OCI-LY3 (cell line): Measurements from ENCODE around the gene AFMID.

ENCODE experiments used
- H2AFZ ChIP-seq: fragments of 200-600, 300-600 bp; shearing (Covaris generic); 2 replicates; pipeline ENCODE4 v1.6.0; 2014; ENCODE audit warnings: antibody characterized with exemption, low read depth, low read length
- H3K27ac ChIP-seq: fragments of 200-600, 300-600 bp; sonication (generic); 2 replicates; pipeline ENCODE4 v1.5.1; 2014; ENCODE audit warnings: mild to moderate bottlenecking, low read length, moderate library complexity, mixed read lengths
- H3K27me3 ChIP-seq: fragments of 200-600, 300-600 bp; sonication (generic); 2 replicates; pipeline ENCODE4 v1.6.1; 2014; ENCODE audit warnings: low read depth, low read length, mixed read lengths
- H3K36me3 ChIP-seq: fragments of 200-600, 300-600 bp; sonication (generic); replicated peaks from 2 replicates; pipeline ENCODE3; 2014; ENCODE audit warnings: low read depth, low read length, mixed read lengths
- H3K4me1 ChIP-seq: fragments of 300-600, 200-600 bp; sonication (generic); 2 replicates; pipeline ENCODE4 v1.6.1; 2014; ENCODE audit warnings: low read length, mixed read lengths
- H3K4me2 ChIP-seq: fragments of 200-600, 300-600 bp; sonication (generic); 2 replicates; pipeline ENCODE4 v1.6.1; 2014; ENCODE audit warnings: low read length, mixed read lengths
- H3K4me3 ChIP-seq: fragments of 300-600, 200-600 bp; sonication (generic); 2 replicates; pipeline ENCODE4 v1.5.1; 2014; ENCODE audit warnings: antibody characterized with exemption, mild to moderate bottlenecking, low read length, moderate library complexity
- H3K79me2 ChIP-seq: fragments of 300-600, 200-600 bp; shearing (Covaris generic); 2 replicates; pipeline ENCODE4 v1.6.1; 2014; ENCODE audit warnings: mild to moderate bottlenecking, low read length, mixed read lengths
- H3K9ac ChIP-seq: fragments of 300-600, 200-600 bp; shearing (Covaris generic); 2 replicates; pipeline ENCODE4 v1.6.0; 2014; ENCODE audit warnings: mild to moderate bottlenecking, low read length, moderate library complexity
- H3K9me3 ChIP-seq: fragments of 200-600, 300-600 bp; shearing (Covaris generic); 2 replicates; pipeline ENCODE4 v1.6.1; 2014; ENCODE audit warnings: low read length, mixed read lengths; ENCODE audit not compliant: insufficient read depth
- H4K20me1 ChIP-seq: fragments of 200-600, 300-600 bp; sonication (generic); 2 replicates; pipeline ENCODE4 v1.6.1; 2016; ENCODE audit warnings: low read length, mixed read lengths; ENCODE audit not compliant: insufficient read depth
- CTCF ChIP-seq: fragments of 200-600, 300-600 bp; sonication (generic); IDR thresholded peaks from 2 replicates; pipeline ENCODE4 v1.5.1; 2014; ENCODE audit warnings: antibody characterized with exemption, low read length, low read depth
- EZH2phosphoT487 ChIP-seq: fragments of 200-600 bp; shearing (Covaris generic); IDR thresholded peaks from 2 replicates; pipeline ENCODE4 v1.6.1; 2018; ENCODE audit warnings: antibody characterized with exemption, mixed run types, low read depth

The AFMID gene

GRCh38 chr17:78223061-78223460 lies 35.9 kb downstream of the AFMID start:
- Histone ChIP-seq H3K79me2 (no peaks in the 10 kb centered on the region), H3K36me3 (peaks cover 45% of the 10 kb centered on the region), H3K4me1 (peaks cover 9% of the 10 kb centered on the region), H3K9ac (no peak overlapping the region), H3K9me3 (no peaks in the 10 kb centered on the region), H3K4me2 (no peak overlapping the region), H2AFZ (no peak overlapping the region), H3K4me3 (no peak overlapping the region), H3K27me3 (no peaks in the 10 kb centered on the region; the same call in 1 of the 2 replicates), H4K20me1 (no peaks in the 10 kb centered on the region), H3K27ac (no peak overlapping the region)
- TF ChIP-seq CTCF: no peak
- no peak for TF ChIP-seq EZH2phosphoT487

- Histone ChIP-seq H3K9me3 (no peaks in the 10 kb centered on the region), H3K4me1 (peaks cover 9% of the 10 kb centered on the region), H3K27ac (no peak overlapping the region), H3K79me2 (no peaks in the 10 kb centered on the region), H4K20me1 (no peaks in the 10 kb centered on the region), H3K4me2 (no peak overlapping the region), H3K9ac (no peak overlapping the region), H3K27me3 (no peaks in the 10 kb centered on the region; the same call in 1 of the 2 replicates), H3K36me3 (peaks cover 45% of the 10 kb centered on the region), H2AFZ (no peak overlapping the region), H3K4me3 (no peak overlapping the region)
- TF ChIP-seq EZH2phosphoT487 (no peak), CTCF (no peak)
Measured at GRCh38 chr17:78223765-78224164, 36.6 kb downstream of the AFMID start.

GRCh38 chr17:78224231-78225087 lies 37.3 kb downstream of the AFMID start:
- Histone ChIP-seq H3K27ac (no peak overlapping the region), H3K36me3 (peaks cover 40% of the 10 kb centered on the region), H3K27me3 (no peaks in the 10 kb centered on the region; the same call in 1 of the 2 replicates), H3K4me2 (no peak overlapping the region), H3K79me2 (no peaks in the 10 kb centered on the region), H2AFZ (no peak overlapping the region), H3K4me3 (no peak overlapping the region), H3K9me3 (no peaks in the 10 kb centered on the region), H3K4me1 (peaks cover 9% of the 10 kb centered on the region), H3K9ac (no peak overlapping the region), H4K20me1 (no peaks in the 10 kb centered on the region)
- TF ChIP-seq CTCF (no peak), EZH2phosphoT487 (no peak)

GRCh38 chr17:78225088-78225865 lies 38.1 kb downstream of the AFMID start:
- Histone ChIP-seq H3K27me3 (no peaks in the 10 kb centered on the region; the same call in 1 of the 2 replicates), H4K20me1 (no peaks in the 10 kb centered on the region), H3K9ac (no peak overlapping the region), H3K79me2 (no peaks in the 10 kb centered on the region), H2AFZ (no peak overlapping the region), H3K27ac (no peak overlapping the region), H3K9me3 (no peaks in the 10 kb centered on the region), H3K4me3 (no peak overlapping the region), H3K4me2 (no peak overlapping the region), H3K4me1 (peaks cover 10% of the 10 kb centered on the region), H3K36me3 (peaks cover 36% of the 10 kb centered on the region)
- TF ChIP-seq CTCF: no peak
- no peak for TF ChIP-seq EZH2phosphoT487
